CD4-positive, alpha-beta T cell treated with Interleukin-21 for 1 hour (primary cell): ENCODE results near the gene RIMS4.

Experiments used
- DNase-seq: peaks from one replicate; pipeline ENCODE4 v3.0.0-alpha.2; 2020

RIMS4 gene

GRCh38 chr20:44736170-44737021 is 74.0 kb downstream of the RIMS4 start:
- peak; percentile 61 for DNase-seq

GRCh38 chr20:44735816-44736169 is 74.6 kb downstream of the RIMS4 start:
- DNase-seq: no peak

- DNase-seq: no peak
Measured at GRCh38 chr20:44734938-44735337, 75.4 kb downstream of the RIMS4 start.

GRCh38 chr20:44733341-44734069 is 76.8 kb downstream of the RIMS4 start:
- DNase-seq: peak; percentile 54

- DNase-seq: no peak
Measured at GRCh38 chr20:44732327-44732726, 78.0 kb downstream of the RIMS4 start.

GRCh38 chr20:44731657-44732056 is 78.7 kb downstream of the RIMS4 start:
- no peak for DNase-seq

- no peak for DNase-seq
Measured at GRCh38 chr20:44730441-44730840, 79.9 kb downstream of the RIMS4 start.

GRCh38 chr20:44728801-44729443 is 81.4 kb downstream of the RIMS4 start:
- DNase-seq: no peak

GRCh38 chr20:44727651-44728050 is 82.7 kb downstream of the RIMS4 start:
- no peak for DNase-seq

- no peak for DNase-seq
Measured at GRCh38 chr20:44727039-44727438, 83.3 kb downstream of the RIMS4 start.

GRCh38 chr20:44725837-44726236 is 84.5 kb downstream of the RIMS4 start:
- no peak for DNase-seq

GRCh38 chr20:44724423-44725091 is 85.8 kb downstream of the RIMS4 start:
- DNase-seq: no peak

GRCh38 chr20:44723798-44724362 is 86.5 kb downstream of the RIMS4 start:
- DNase-seq: no peak

GRCh38 chr20:44723391-44723790 is 87.0 kb downstream of the RIMS4 start:
- DNase-seq: no peak

- DNase-seq: no peak
Measured at GRCh38 chr20:44722990-44723389, 87.4 kb downstream of the RIMS4 start.

GRCh38 chr20:44721785-44722054 is 88.6 kb downstream of the RIMS4 start:
- no peak for DNase-seq

- DNase-seq: no peak
Measured at GRCh38 chr20:44720997-44721784, 89.2 kb downstream of the RIMS4 start.

GRCh38 chr20:44720621-44720996 is 89.7 kb downstream of the RIMS4 start:
- no peak for DNase-seq

GRCh38 chr20:44719841-44720240 is 90.5 kb downstream of the RIMS4 start:
- no peak for DNase-seq

GRCh38 chr20:44717986-44718385 is 92.4 kb downstream of the RIMS4 start:
- DNase-seq: no peak

GRCh38 chr20:44716309-44717106 is 93.8 kb downstream of the RIMS4 start:
- no peak for DNase-seq
